Ureter (tissue), 1 donor: ENCODE results near the gene HNRNPUL1. TPM values are rescaled to one million over a fixed set of nuclear protein-coding genes. Genes with fewer than 3 reads are reported as not detected.
"Not testable (repeated sequence)": the region's sequence is repeated elsewhere in the genome, so short reads cannot be mapped to it uniquely, and the experiment has no call there.

Experiments used
- DNase-seq: peaks from one replicate; pipeline ENCODE4 v3.0.0-alpha.2; 2020; ENCODE audit warnings: low spot score
- total RNA-seq: library from RNA; stranded (reverse); gene quantifications from one replicate; pipeline ENCODE4 v1.2.4, GENCODE V29; 2023
- donor health status: DM: yes; HTN: yes; CAD: no.

The HNRNPUL1 gene
- total RNA-seq, result 183 TPM

DNA sequence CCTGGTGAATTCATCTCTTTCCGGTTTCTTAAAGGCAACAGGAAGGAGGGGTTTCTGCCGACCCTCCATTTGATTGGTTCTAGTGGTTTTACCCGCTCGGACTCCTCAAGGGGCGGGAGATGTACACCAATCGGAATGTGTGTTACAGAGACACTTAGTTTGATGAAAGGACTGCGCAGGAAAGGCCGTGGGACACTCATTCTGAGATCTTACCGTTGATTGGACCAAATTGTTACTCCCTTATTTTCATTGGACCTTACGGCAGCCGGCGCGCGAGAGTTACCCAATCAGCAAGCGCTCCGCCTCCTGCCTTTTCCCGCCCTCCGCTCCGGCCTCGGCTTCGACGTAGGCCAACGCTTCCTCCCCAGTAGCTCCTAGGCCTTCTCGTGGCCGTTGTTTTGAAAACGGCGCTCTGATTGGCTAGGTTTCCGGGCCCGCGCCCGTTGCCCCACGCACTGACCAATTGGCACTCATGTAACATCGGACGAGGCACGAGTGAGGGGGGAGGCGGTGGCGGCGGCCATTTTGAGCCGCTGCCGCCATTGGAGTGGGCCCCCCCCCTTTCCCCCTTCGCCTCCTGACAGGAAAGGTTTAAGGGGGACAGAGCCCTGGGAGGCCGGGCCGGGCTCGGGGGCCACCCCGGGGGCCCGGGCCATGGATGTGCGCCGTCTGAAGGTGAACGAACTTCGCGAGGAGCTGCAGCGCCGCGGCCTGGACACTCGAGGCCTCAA, at the start of gene HNRNPUL1:
Gene HNRNPUL1, plus strand, starts transcription at position 523 of the 731 bp plus-strand sequence. Its CDS starts 132 bp downstream, at position 655.
- peak; percentile 99 for DNase-seq

DNA sequence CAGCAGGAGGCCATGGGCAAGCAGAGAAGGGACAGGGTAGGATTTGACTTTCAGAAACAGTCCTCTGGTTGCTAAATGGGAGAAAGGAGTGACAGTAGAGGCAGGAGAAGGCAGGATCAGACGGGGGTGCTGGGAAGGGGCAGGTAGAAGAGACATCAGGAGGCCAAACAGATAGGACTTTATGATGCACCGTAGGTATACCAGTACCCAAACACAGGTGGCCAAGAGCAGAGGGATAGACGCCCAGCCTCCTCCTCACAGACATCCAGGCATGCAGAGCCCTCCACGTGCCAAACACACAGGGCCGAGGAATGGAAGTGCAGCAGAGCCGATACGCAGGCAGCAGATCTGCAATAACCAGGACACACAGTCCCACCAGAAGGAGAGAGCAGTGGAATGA, 46.4 kb upstream of the HNRNPUL1 start:
- DNase-seq, result no peak

DNA sequence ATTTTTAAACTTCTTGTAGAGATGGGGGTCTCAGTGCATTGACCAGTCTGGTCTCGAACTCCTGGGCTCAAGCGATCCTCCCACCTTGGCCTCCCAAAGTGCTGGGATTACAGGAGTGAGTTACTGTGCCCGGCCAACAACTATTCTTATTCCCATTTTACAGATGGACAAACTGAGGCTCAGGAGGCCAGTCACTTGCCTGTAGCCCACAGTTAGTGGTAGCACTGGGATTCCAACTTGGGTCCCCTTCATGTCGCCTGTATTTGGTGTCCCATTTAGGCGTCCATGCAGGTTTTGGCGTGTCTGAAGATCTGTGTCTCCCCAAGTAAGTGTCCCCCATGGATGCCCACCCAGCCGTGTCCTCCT, 45.9 kb upstream of the HNRNPUL1 start:
- no peak for DNase-seq

DNA sequence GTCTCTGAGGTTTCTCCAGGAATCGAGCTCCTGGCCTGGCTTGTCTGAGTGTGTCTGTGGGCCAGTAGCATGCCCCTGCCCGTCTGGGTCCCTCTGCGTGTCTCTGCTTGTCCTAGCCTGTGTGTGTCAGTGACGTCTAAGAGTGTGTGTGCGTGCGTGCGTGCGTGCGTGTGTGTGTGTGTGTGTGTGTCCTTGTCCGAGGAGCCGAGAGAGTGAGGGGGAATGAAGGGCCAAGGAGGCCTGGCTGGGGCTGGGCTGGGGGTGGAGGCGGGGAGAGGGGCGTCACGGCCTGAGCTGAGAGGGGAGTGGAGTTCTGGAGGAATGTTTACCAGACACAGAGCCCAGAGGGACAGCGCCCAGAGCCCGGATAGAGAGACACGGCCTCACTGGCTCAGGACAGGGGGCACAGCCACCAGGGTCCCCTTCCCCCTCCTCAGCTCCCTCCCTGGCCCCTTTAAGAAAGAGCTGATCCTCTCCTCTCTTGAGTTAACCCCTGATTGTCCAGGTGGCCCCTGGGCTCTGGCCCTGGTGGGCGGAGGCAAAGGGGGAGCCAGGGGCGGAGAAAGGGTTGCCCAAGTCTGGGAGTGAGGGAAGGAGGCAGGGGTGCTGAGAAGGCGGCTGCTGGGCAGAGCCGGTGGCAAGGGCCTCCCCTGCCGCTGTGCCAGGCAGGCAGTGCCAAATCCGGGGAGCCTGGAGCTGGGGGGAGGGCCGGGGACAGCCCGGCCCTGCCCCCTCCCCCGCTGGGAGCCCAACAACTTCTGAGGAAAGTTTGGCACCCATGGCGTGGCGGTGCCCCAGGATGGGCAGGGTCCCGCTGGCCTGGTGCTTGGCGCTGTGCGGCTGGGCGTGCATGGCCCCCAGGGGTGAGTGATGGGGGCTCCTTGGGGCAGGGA, 45.3 kb upstream of the HNRNPUL1 start, which contains the start of gene AXL:
Gene AXL, plus strand, starts transcription at position 609 of the 893 bp plus-strand sequence. Its CDS starts 170 bp downstream, at position 779.
- DNase-seq, result peak; percentile 93

- DNase-seq, result no peak
These were observed 44.1 kb upstream of the HNRNPUL1 start for GRCh38 chr19:41219924-41220567.

DNA sequence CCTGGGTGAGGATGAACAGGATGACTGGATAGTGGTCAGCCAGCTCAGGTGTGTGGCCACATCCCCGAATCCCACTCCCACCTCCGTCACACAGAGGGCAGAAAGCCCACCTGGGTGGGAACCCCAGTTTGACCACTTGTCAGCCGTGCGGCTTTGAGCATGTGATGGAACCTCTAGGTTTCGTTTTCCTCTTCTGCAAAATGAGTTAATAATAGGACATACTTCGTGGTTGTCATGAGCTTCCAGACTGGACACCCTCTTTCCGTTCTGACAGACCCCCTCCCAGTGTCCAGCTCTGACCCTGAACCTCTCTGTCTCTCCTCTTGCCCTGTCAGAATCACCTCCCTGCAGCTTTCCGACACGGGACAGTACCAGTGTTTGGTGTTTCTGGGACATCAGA, 43.4 kb upstream of the HNRNPUL1 start:
- no peak for DNase-seq

DNA sequence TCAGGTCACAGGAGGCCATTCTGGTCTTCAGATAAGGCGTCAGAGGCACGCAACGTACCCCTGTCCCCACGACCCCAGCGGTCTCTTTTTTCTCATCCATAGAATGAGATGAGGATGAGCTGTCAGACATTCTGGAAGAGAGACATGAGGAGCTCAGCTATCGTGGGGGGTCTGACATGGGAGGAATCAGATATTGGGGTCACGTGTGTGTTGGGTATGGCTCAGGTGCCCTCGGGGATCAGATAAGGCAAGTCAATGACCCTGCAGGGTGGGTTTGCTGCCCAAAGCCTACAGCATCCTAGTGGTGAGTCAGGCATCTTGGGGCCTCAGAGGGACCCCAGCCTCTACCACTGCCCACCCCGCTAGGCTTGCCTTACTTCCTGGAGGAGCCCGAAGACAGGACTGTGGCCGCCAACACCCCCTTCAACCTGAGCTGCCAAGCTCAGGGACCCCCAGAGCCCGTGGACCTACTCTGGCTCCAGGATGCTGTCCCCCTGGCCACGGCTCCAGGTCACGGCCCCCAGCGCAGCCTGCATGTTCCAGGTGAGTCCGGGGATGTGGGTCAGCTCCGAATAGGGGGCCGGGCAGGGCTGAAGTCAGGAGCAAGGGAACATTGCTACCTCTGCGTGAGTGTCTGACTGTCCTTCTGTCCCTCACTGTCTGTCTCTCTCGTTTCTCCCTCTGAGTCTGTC, 42.5 kb upstream of the HNRNPUL1 start:
- no peak for DNase-seq

DNA sequence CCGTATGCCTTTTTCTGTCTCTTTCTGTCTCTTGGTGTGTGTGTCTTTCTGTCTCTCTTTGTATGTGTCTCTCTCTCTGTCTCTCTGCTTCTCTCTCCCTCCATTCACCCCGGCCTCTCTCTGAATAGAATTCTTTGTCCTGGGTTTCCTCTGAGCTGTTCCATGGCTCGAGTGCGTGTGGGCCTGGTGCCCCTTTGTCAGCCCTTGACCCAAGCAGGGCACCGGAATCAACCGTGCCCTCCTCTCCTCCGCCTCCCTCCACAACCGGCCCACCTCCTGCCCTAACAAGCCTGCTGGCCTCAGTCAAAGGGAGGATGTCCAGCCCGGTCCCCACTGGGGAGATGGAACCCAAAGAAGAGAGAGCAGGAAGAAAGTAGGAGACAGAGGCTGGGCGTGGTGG, 41.9 kb upstream of the HNRNPUL1 start:
- DNase-seq, result no peak

GRCh38 chr19:41223431-41224234, 40.5 kb upstream of the HNRNPUL1 start:
- no peak for DNase-seq

GRCh38 chr19:41224632-41225031, 39.5 kb upstream of the HNRNPUL1 start:
- DNase-seq, result no peak

- peak; percentile 60 for DNase-seq
These were observed 38.7 kb upstream of the HNRNPUL1 start for GRCh38 chr19:41225238-41226052.

DNA sequence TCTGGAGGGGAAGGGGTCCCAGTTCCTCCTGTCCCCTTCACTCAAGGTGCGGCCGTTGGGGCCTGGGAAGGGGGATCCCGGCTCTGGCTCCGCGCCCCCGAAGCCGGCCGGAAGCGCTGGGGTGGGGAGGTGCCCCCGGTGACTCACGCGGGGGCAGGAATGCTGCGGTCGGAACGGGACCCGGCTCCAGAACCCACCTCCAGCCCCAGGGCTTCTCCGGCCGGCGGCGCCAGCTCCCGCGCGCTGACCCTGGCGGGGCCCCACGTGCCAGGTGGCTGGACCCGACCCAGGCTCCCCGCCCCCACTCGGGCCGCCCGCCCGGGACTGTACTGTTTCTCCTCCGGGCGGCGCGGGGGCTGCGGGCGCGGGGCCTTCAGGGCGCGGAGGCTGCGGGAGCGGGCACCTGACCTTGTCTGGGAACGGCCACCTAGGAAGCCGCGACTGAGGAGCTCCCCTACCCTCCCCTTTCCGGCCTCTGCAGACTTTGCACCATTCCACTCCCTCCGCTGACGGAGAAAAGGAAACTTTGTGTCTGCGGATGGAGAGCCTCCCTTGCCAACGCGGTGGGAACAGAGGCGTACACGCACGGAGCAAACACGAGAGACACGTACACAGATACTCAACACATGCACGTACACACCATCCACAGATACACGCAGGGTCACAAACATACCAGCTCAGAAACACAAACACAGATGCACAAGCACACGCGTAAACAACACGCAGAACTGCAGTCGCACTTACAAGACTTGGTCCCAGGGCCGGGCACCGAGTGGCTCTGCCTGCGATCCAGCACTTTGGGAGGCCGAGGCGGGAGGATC, 37.9 kb upstream of the HNRNPUL1 start:
- DNase-seq, result peak; percentile 59

GRCh38 chr19:41226874-41227390, 37.2 kb upstream of the HNRNPUL1 start:
- no peak for DNase-seq

- DNase-seq, result no peak
These were observed 35.7 kb upstream of the HNRNPUL1 start for GRCh38 chr19:41228486-41228885.

GRCh38 chr19:41229338-41229737, 34.8 kb upstream of the HNRNPUL1 start:
- not testable (repeated sequence) for DNase-seq

DNA sequence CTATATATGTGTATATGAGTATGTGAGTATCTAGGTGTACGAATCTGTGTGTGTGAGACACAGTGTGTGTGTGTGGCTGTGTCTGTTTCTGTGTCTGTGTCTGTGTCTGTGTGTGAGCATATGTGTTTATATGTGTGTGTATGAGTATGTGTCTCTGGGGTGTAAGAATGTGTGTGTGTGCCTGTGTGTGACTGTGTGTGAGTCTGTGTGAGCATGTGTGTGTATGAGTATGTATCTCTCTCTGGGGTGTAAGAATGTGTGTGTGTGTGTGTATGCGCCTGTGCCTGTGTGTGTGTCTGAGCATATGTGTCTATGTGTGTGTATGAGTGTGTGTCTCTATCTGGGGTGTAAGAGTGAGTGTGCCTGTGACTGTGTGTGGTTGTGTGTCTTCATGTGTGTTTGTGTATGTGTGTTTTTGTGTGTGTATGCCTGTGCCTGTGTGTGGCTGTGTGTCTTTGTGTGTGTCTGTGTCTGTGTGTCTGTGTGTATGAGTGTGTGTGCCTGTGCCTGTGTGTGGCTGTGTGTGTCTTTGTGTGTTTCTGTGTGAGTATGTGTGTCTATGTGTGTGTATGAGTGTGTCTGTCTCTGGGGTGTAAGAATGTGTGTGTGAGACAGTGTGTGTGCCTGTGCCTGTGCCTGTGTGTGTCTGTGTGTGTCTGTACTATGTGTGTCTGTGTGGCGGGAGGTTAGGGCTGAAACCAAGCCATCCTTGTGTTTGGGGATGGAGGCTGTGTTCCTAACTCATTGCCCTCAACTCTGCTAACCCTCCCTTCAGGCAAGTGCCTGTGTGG, 33.9 kb upstream of the HNRNPUL1 start:
- no peak for DNase-seq

DNA sequence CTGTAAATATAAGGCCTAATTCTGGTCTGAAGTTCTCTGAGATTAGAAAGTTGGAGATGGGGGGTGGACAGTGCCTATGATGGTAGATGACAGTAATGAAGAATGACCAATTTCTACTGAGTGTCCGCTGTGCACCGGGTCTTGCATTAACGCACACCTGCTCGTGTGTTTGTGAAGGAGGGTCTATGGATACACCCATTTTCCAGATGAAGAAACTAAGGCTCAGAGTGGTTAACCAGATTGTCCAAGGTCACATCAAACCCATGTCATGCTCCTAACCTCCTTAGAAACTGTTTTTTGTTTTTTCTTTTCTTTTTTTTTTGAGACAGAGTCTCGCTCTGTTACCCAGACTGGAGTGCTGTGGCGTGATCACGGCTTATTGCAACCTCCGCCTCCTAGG, 31.5 kb upstream of the HNRNPUL1 start:
- no peak for DNase-seq

DNA sequence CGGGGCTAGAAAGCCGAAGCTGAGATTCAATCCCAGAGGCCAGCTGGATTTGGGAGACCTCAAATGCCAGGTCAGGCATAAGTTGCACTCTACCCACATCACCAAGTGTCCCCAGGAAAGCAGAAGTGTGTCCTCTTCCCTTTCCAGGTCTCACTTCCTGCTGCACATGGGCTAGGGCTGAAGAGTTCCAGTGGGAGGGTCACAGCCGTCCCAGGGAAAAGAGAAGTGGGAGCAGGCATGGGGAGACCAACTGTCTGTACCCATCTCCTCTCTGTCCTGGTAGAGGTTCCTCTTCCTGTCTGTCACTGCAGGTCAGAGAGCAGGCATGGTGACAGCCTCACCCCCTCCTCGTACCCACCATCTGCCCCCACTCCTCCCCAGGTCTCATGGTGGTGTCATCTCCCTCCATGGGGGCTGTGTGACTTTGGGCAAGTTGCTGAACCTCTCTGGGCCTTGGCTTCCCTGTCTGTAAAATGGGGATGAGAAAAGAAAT, 30.4 kb upstream of the HNRNPUL1 start:
- DNase-seq, result no peak
